ENCODE data around the gene GIMAP1. TPM values are rescaled to one million over a fixed set of nuclear protein-coding genes. Genes with fewer than 3 reads are reported as not detected.
"Not testable (repeated sequence)": the region's sequence is repeated elsewhere in the genome, so short reads cannot be mapped to it uniquely, and the experiment has no call there.

GIMAP1 gene
- not detected for polyA plus RNA-seq (2013, experiment 1 of 4)
- not detected for polyA plus RNA-seq (2013, experiment 2 of 4)
- not detected for polyA plus RNA-seq (2013, experiment 3 of 4)
- not detected for polyA plus RNA-seq (2013, experiment 4 of 4)

- WGBS, 2 experiments = 79 to 81% methylated on average over 5 of the region's 5 CpGs
Measured at GRCh38 chr7:150716368-150716767, at the start of gene GIMAP1. Gene GIMAP1, plus strand, starts transcription at chr7:150716613. Its CDS starts 2,435 bp downstream, at chr7:150719048.

GRCh38 chr7:150668472-150668911 is 47.9 kb upstream of the GIMAP1 start:
- no peak overlapping the region for H3K4me3 ChIP-seq (ENCODE audit: insufficient read depth, low read depth, low read length)
- H3K9me3 ChIP-seq (ENCODE audit: control insufficient read depth, low read length) = no peaks in the 10 kb centered on the region
- H3K27me3 ChIP-seq (ENCODE audit: control insufficient read depth, insufficient read depth, low read length, poor library complexity, severe bottlenecking) = no peaks in the 10 kb centered on the region
- 83 to 92% methylated on average over 1 of the region's 1 CpG for WGBS, 2 experiments
- H3K27ac ChIP-seq (ENCODE audit: insufficient read depth, low read depth, low read length, poor library complexity, severe bottlenecking) = no peak overlapping the region
- H3K4me1 ChIP-seq (ENCODE audit: control insufficient read depth, insufficient read depth, low read length) = no peaks in the 10 kb centered on the region
- H3K36me3 ChIP-seq (ENCODE audit: control insufficient read depth, insufficient read depth, low read length) = no peaks in the 10 kb centered on the region

More at GRCh38 chr7:150716368-150716767, at the start of gene GIMAP1:
- Histone ChIP-seq H3K36me3 (ENCODE audit: control insufficient read depth, insufficient read depth, low read length) (no peaks in the 10 kb centered on the region), H3K27me3 (ENCODE audit: control insufficient read depth, insufficient read depth, low read length, poor library complexity, severe bottlenecking) (peaks cover 7% of the 10 kb centered on the region), H3K27ac (ENCODE audit: insufficient read depth, low read depth, low read length, poor library complexity, severe bottlenecking) (no peak within 1 kb of the TSS), H3K9me3 (ENCODE audit: control insufficient read depth, low read length) (no peaks in the 10 kb centered on the region), H3K4me3 (ENCODE audit: insufficient read depth, low read depth, low read length) (no peak within 1 kb of the TSS), H3K4me1 (ENCODE audit: control insufficient read depth, insufficient read depth, low read length) (no peaks in the 10 kb centered on the region)

- Histone ChIP-seq H3K4me1 (ENCODE audit: control insufficient read depth, insufficient read depth, low read length) (no peaks in the 10 kb centered on the region), H3K27ac (ENCODE audit: insufficient read depth, low read depth, low read length, poor library complexity, severe bottlenecking) (no peak overlapping the region), H3K4me3 (ENCODE audit: insufficient read depth, low read depth, low read length) (no peak overlapping the region), H3K9me3 (ENCODE audit: control insufficient read depth, low read length) (no peaks in the 10 kb centered on the region), H3K36me3 (ENCODE audit: control insufficient read depth, insufficient read depth, low read length) (no peaks in the 10 kb centered on the region), H3K27me3 (ENCODE audit: control insufficient read depth, insufficient read depth, low read length, poor library complexity, severe bottlenecking) (no peaks in the 10 kb centered on the region)
Measured at GRCh38 chr7:150668977-150669376, 47.4 kb upstream of the GIMAP1 start.

GRCh38 chr7:150671798-150672585 is 44.4 kb upstream of the GIMAP1 start:
- H3K36me3 ChIP-seq (ENCODE audit: control insufficient read depth, insufficient read depth, low read length); H3K27me3 ChIP-seq (ENCODE audit: control insufficient read depth, insufficient read depth, low read length, poor library complexity, severe bottlenecking); H3K9me3 ChIP-seq (ENCODE audit: control insufficient read depth, low read length); H3K4me1 ChIP-seq (ENCODE audit: control insufficient read depth, insufficient read depth, low read length); H3K4me3 ChIP-seq (ENCODE audit: insufficient read depth, low read depth, low read length); H3K27ac ChIP-seq (ENCODE audit: insufficient read depth, low read depth, low read length, poor library complexity, severe bottlenecking): not testable (repeated sequence)
- 90 to 91% methylated on average over 7 of the region's 7 CpGs for WGBS, 2 experiments

DNA sequence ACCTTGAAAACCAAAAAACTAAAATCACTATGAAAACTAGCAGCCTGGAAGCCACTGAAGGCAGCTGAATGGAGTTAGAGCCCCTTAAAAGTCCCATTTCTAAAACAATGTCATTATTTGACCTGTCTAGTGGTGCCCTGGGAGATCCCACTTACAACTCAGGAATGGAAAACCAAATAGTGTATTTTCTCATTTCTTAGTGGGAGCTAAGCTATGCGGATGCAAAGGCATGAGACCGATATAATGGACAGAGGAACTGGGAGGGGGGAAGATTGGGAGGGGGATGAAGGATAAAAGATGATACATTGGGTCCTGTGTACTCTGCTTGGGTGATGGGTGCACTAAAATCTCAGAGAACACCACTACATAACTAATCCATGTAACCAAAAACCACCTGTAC is 40.7 kb upstream of the GIMAP1 start:
- 79 to 86% methylated on average over 2 of the region's 2 CpGs for WGBS, 2 experiments
- H3K9me3 ChIP-seq (ENCODE audit: control insufficient read depth, low read length) = no peaks in the 10 kb centered on the region

DNA sequence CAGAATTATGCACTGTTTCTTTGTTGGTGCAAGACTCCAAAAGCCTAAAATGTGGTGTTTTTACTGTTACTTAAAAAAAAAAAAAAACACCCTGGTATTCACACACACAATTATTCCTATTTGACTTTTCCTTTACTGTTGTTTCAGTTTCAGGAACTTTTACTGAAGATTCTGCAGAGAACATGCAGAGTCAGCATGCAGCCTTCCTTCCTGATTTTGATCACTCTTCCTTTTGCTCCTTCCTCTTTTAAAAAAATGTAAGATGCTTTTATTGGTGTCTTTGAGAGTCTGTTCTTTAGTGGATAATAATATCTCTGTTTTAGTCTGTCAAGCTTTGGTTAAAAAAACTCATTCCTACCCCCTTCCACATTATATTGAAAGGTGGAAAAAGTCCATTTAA is 40.1 kb upstream of the GIMAP1 start:
- not testable (repeated sequence) for H3K4me1 ChIP-seq (ENCODE audit: control insufficient read depth, insufficient read depth, low read length); H3K9me3 ChIP-seq (ENCODE audit: control insufficient read depth, low read length); H3K36me3 ChIP-seq (ENCODE audit: control insufficient read depth, insufficient read depth, low read length); H3K27me3 ChIP-seq (ENCODE audit: control insufficient read depth, insufficient read depth, low read length, poor library complexity, severe bottlenecking); H3K4me3 ChIP-seq (ENCODE audit: insufficient read depth, low read depth, low read length); H3K27ac ChIP-seq (ENCODE audit: insufficient read depth, low read depth, low read length, poor library complexity, severe bottlenecking)

More for the DNA sequence above, 40.7 kb upstream of the GIMAP1 start:
- no peak overlapping the region for H3K27ac ChIP-seq (ENCODE audit: insufficient read depth, low read depth, low read length, poor library complexity, severe bottlenecking)
- H3K4me1 ChIP-seq (ENCODE audit: control insufficient read depth, insufficient read depth, low read length) = no peaks in the 10 kb centered on the region
- no peaks in the 10 kb centered on the region for H3K36me3 ChIP-seq (ENCODE audit: control insufficient read depth, insufficient read depth, low read length)
- H3K27me3 ChIP-seq (ENCODE audit: control insufficient read depth, insufficient read depth, low read length, poor library complexity, severe bottlenecking) = no peaks in the 10 kb centered on the region
- H3K4me3 ChIP-seq (ENCODE audit: insufficient read depth, low read depth, low read length) = no peak overlapping the region

GRCh38 chr7:150676854-150677253 is 39.6 kb upstream of the GIMAP1 start:
- H3K36me3 ChIP-seq (ENCODE audit: control insufficient read depth, insufficient read depth, low read length); H3K27me3 ChIP-seq (ENCODE audit: control insufficient read depth, insufficient read depth, low read length, poor library complexity, severe bottlenecking); H3K4me1 ChIP-seq (ENCODE audit: control insufficient read depth, insufficient read depth, low read length); H3K27ac ChIP-seq (ENCODE audit: insufficient read depth, low read depth, low read length, poor library complexity, severe bottlenecking); H3K9me3 ChIP-seq (ENCODE audit: control insufficient read depth, low read length); H3K4me3 ChIP-seq (ENCODE audit: insufficient read depth, low read depth, low read length): not testable (repeated sequence)
- 93 to 96% methylated on average over 2 of the region's 3 CpGs for WGBS, 2 experiments

GRCh38 chr7:150678601-150679000 is 37.8 kb upstream of the GIMAP1 start:
- not testable (repeated sequence) for H3K36me3 ChIP-seq (ENCODE audit: control insufficient read depth, insufficient read depth, low read length); H3K9me3 ChIP-seq (ENCODE audit: control insufficient read depth, low read length); H3K27ac ChIP-seq (ENCODE audit: insufficient read depth, low read depth, low read length, poor library complexity, severe bottlenecking); H3K4me3 ChIP-seq (ENCODE audit: insufficient read depth, low read depth, low read length); H3K27me3 ChIP-seq (ENCODE audit: control insufficient read depth, insufficient read depth, low read length, poor library complexity, severe bottlenecking); H3K4me1 ChIP-seq (ENCODE audit: control insufficient read depth, insufficient read depth, low read length)
- 88 to 90% methylated on average over 11 of the region's 11 CpGs for WGBS, 2 experiments

DNA sequence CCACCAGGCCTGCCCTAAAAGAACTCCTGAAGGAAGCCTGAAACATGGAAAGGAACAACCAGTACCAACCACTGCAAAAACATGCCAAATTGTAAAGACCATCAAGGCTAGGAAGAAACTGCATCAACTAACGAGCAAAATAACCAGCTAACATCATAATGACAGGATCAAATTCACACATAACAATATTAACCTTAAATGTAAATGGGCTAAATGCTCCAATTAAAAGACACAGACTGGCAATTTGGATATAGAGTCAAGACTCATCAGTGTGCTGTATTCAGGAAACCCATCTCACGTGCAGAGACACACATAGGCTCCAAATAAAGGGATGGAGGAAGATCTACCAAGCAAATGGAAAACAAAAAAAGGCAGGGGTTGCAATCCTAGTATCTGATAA is 36.0 kb upstream of the GIMAP1 start:
- 80 to 100% methylated on average over 1 of the region's 2 CpGs for WGBS, 2 experiments
- H3K9me3 ChIP-seq (ENCODE audit: control insufficient read depth, low read length); H3K27ac ChIP-seq (ENCODE audit: insufficient read depth, low read depth, low read length, poor library complexity, severe bottlenecking); H3K27me3 ChIP-seq (ENCODE audit: control insufficient read depth, insufficient read depth, low read length, poor library complexity, severe bottlenecking); H3K36me3 ChIP-seq (ENCODE audit: control insufficient read depth, insufficient read depth, low read length); H3K4me1 ChIP-seq (ENCODE audit: control insufficient read depth, insufficient read depth, low read length); H3K4me3 ChIP-seq (ENCODE audit: insufficient read depth, low read depth, low read length): not testable (repeated sequence)

GRCh38 chr7:150685219-150686029 is 31.0 kb upstream of the GIMAP1 start, which contains the start of gene GIMAP2:
Gene GIMAP2, plus strand, starts transcription at chr7:150685706. Its CDS starts 1,354 bp downstream, at chr7:150687060.
- 51 to 59% methylated on average over 5 to 6 of the region's 6 CpGs for WGBS, 2 experiments
- Histone ChIP-seq H3K4me1 (ENCODE audit: control insufficient read depth, insufficient read depth, low read length) (no peaks in the 10 kb centered on the region), H3K27me3 (ENCODE audit: control insufficient read depth, insufficient read depth, low read length, poor library complexity, severe bottlenecking) (no peaks in the 10 kb centered on the region), H3K27ac (ENCODE audit: insufficient read depth, low read depth, low read length, poor library complexity, severe bottlenecking) (no peak within 1 kb of the TSS), H3K9me3 (ENCODE audit: control insufficient read depth, low read length) (no peaks in the 10 kb centered on the region), H3K4me3 (ENCODE audit: insufficient read depth, low read depth, low read length) (no peak within 1 kb of the TSS), H3K36me3 (ENCODE audit: control insufficient read depth, insufficient read depth, low read length) (no peaks in the 10 kb centered on the region)
